Tibial nerve (tissue), 3 donors: ENCODE data around the gene ZKSCAN4.

Experiments used
- POLR2A ChIP-seq, 2 donors: fragments of 450-650 bp; IDR thresholded peaks; one replicate each; pipeline ENCODE4 v1.6.1; 2017; ENCODE audit warnings: antibody characterized with exemption in 2 of 2, mild to moderate bottlenecking in 2 of 2, moderate library complexity in 2 of 2
- TF ChIP-seq, protein P1 (sequence below), 5 experiments: fragments of 200-600 bp in 3 of 5; fragments of 450-650 bp in 2 of 5; sonication (generic) in 3 of 5; IDR thresholded peaks; one replicate each; pipeline ENCODE4 v1.5.1; 2016 to 2019; ENCODE audit warnings: antibody characterized with exemption in 5 of 5, mild to moderate bottlenecking in 3 of 5, moderate library complexity in 2 of 5

DNA sequence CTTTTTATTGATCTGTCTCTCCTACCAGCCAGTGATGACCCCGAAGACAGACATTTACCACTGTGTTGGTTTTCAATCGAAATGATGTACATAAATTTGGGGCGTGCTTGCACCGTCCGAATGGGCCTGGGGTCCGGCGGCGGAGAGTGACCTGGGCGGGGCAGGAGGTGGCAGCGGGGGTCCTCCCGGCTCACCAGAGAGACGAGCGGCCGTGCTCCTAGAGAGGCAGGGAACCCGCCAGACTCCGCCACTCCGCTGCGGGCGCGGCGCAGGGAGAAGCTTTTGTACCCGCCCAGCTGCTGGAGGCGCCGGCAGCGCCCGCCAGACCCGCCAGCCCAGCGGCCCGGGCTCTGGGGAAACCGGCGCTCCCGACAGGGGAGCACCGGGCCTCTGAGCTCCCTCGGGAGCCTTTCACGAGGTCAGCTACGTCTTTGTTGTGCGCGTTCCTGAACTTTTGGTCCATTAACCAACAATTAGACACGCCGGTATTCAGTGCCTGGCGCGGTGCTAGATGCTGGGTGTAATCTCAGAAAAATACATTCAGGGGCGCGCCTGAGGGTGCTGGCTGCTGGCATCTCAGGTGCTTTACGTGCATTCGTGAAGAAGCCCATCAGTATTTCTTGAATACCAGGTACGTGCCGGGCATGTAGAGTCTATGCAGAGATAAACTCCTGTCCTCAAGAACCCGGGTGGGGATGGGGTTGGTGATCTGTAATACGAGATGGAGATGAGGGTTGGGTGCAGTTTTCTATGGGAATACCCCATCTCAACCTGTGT, 29.4 kb upstream of the ZKSCAN4 start, which contains the start of gene PGBD1:
- TF ChIP-seq, protein P1, sequence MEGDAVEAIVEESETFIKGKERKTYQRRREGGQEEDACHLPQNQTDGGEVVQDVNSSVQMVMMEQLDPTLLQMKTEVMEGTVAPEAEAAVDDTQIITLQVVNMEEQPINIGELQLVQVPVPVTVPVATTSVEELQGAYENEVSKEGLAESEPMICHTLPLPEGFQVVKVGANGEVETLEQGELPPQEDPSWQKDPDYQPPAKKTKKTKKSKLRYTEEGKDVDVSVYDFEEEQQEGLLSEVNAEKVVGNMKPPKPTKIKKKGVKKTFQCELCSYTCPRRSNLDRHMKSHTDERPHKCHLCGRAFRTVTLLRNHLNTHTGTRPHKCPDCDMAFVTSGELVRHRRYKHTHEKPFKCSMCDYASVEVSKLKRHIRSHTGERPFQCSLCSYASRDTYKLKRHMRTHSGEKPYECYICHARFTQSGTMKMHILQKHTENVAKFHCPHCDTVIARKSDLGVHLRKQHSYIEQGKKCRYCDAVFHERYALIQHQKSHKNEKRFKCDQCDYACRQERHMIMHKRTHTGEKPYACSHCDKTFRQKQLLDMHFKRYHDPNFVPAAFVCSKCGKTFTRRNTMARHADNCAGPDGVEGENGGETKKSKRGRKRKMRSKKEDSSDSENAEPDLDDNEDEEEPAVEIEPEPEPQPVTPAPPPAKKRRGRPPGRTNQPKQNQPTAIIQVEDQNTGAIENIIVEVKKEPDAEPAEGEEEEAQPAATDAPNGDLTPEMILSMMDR (IDR thresholded peaks at IDR 0.05) = no peak
- no peak for TF ChIP-seq POLR2A (IDR thresholded peaks at IDR 0.05)
